GM12878 (cell line): ENCODE results near the gene SNX11. TPM values are rescaled to one million over a fixed set of nuclear protein-coding genes. Genes with fewer than 3 reads are reported as not detected.

Source experiments
- ASH2L ChIP-seq: fragments of 300-600, 200-600 bp; sonication (generic); IDR thresholded peaks from 2 replicates; pipeline ENCODE4 v1.6.1; 2017; ENCODE audit warnings: low read depth, mild to moderate bottlenecking, borderline replicate concordance
- CEBPB ChIP-seq, 2 experiments: fragments of 150-350 bp in 1 of 2; IDR thresholded peaks; 2 replicates each; pipeline ENCODE4 v1.6.1; 2012 to 2014; ENCODE audit warnings: low read depth in 2 of 2, low read length in 2 of 2, borderline replicate concordance in 1 of 2, inconsistent platforms in 1 of 2
- ETV6 ChIP-seq, 2 experiments: fragments of 450-650 bp in 1 of 2; IDR thresholded peaks in 1 of 2; conservative IDR thresholded peaks in 1 of 2; 2 replicates each; pipeline ENCODE4 v1.6.1; 2014; ENCODE audit warnings: antibody characterized with exemption in 1 of 2, borderline replicate concordance in 1 of 2, low read depth in 1 of 2, mild to moderate bottlenecking in 1 of 2, moderate library complexity in 1 of 2
- GATAD2B ChIP-seq: fragments of 450-650 bp; conservative IDR thresholded peaks from 2 replicates; pipeline ENCODE4 v1.6.1; 2017; ENCODE audit warnings: low read depth, mild to moderate bottlenecking, moderate library complexity
- HDGF ChIP-seq: fragments of 450-650 bp; IDR thresholded peaks from 2 replicates; pipeline ENCODE4 v1.6.1; 2016; ENCODE audit warnings: antibody characterized with exemption
- IKZF2 ChIP-seq, 2 experiments: fragments of 450-650 bp; IDR thresholded peaks; 2 replicates each; pipeline ENCODE4 v1.6.1; 2017; ENCODE audit warnings: mild to moderate bottlenecking in 2 of 2, moderate library complexity in 2 of 2
- JUND ChIP-seq: IDR thresholded peaks from 2 replicates; pipeline ENCODE4 v1.6.1; 2012; ENCODE audit warnings: low read depth, mild to moderate bottlenecking, low read length, improper control_type of control experiment, moderate library complexity
- KDM1A ChIP-seq: fragments of 200-600 bp; sonication (generic); IDR thresholded peaks from 2 replicates; pipeline ENCODE4 v1.6.1; 2016; ENCODE audit warnings: borderline replicate concordance
- KLF5 ChIP-seq: fragments of 450-650 bp; IDR thresholded peaks from 2 replicates; pipeline ENCODE4 v1.6.1; 2014; ENCODE audit warnings: mild to moderate bottlenecking; ENCODE audit not compliant: partially characterized antibody
- MTA3 ChIP-seq: IDR thresholded peaks from 2 replicates; pipeline ENCODE4 v1.6.1; 2012; ENCODE audit warnings: low read length, inconsistent platforms, borderline replicate concordance
- NBN ChIP-seq: fragments of 450-650 bp; IDR thresholded peaks from 2 replicates; pipeline ENCODE4 v1.6.1; 2016
- PAX5 ChIP-seq: IDR thresholded peaks from 2 replicates; pipeline ENCODE4 v1.6.1; 2011; ENCODE audit warnings: low read depth, low read length, borderline replicate concordance
- POLR2AphosphoS5 ChIP-seq: IDR thresholded peaks from 2 replicates; pipeline ENCODE4 v1.6.1; 2011; ENCODE audit warnings: mild to moderate bottlenecking, low read length, inconsistent platforms
- SMAD5 ChIP-seq: IDR thresholded peaks from 2 replicates; pipeline ENCODE4 v1.6.1; 2016; ENCODE audit warnings: antibody characterized with exemption, low read depth
- SREBF1 ChIP-seq: IDR thresholded peaks from 2 replicates; pipeline ENCODE4 v1.6.1; 2012; ENCODE audit warnings: mild to moderate bottlenecking, low read length
- STAT1 ChIP-seq: fragments of 450-650 bp; conservative IDR thresholded peaks from 2 replicates; pipeline ENCODE4 v1.6.1; 2014; ENCODE audit warnings: antibody characterized with exemption, mild to moderate bottlenecking
- TAF1 ChIP-seq: IDR thresholded peaks from 2 replicates; pipeline ENCODE4 v1.6.1; 2011; ENCODE audit warnings: mild to moderate bottlenecking, low read depth, low read length, borderline replicate concordance
- TCF3 ChIP-seq: IDR thresholded peaks from 2 replicates; pipeline ENCODE4 v1.6.1; 2012; ENCODE audit warnings: low read depth, mild to moderate bottlenecking, low read length, borderline replicate concordance; ENCODE audit not compliant: insufficient read depth
- TCF7 ChIP-seq: IDR thresholded peaks from 2 replicates; pipeline ENCODE4 v1.6.1; 2014; ENCODE audit warnings: antibody characterized with exemption, borderline replicate concordance
- ZNF217 ChIP-seq: fragments of 450-650 bp; IDR thresholded peaks from 2 replicates; pipeline ENCODE4 v1.6.1; 2017; ENCODE audit warnings: antibody characterized with exemption, mild to moderate bottlenecking
- ZNF384 ChIP-seq: IDR thresholded peaks from 2 replicates; pipeline ENCODE4 v1.6.1; 2012; ENCODE audit warnings: low read depth, mild to moderate bottlenecking, low read length, improper control_type of control experiment, borderline replicate concordance
- polyA plus RNA-seq, 11 experiments: library from polyadenylated mRNA; depleted of rRNA in 4 of 11; unstranded in 6 of 11; stranded (reverse) in 5 of 11; fragments of >200 nt; fragmentation: Nextera tagmentation in 4 of 11; fragmentation: Illumina TruSeq in 1 of 11; extraction: Ambion mirVana in 4 of 11; extraction: Trizol in 1 of 11; gene quantifications; 1 replicate in 1 of 11; 2 replicates in 10 of 11; pipeline versions ENCODE4 v1.2.1 to v1.2.3, GENCODE V29; 2011 to 2016; ENCODE audit warnings: inconsistent platforms in 2 of 11, missing spikeins in 2 of 11, low read depth in 1 of 11
- total RNA-seq, 4 experiments: library from RNA; depleted of rRNA in 3 of 4; stranded (reverse); fragments of >200 nt in 3 of 4; fragmentation: Illumina TruSeq in 1 of 4; extraction: Trizol in 1 of 4; gene quantifications; 2 replicates each; pipeline versions ENCODE4 v1.2.1 to v1.2.3, GENCODE V29; 2013 to 2021
- TF ChIP-seq, protein P1 (sequence below): fragments of 450-650 bp; IDR thresholded peaks from 2 replicates; pipeline ENCODE4 v1.6.1; 2017; ENCODE audit warnings: low read depth, mild to moderate bottlenecking, moderate library complexity
- TF ChIP-seq, protein P2 (sequence below): fragments of 450-650 bp; IDR thresholded peaks from 2 replicates; pipeline ENCODE4 v1.6.1; 2017; ENCODE audit warnings: mild to moderate bottlenecking, moderate library complexity
- TF ChIP-seq, protein P3 (sequence below): fragments of 450-650 bp; IDR thresholded peaks from 2 replicates; pipeline ENCODE4 v1.6.1; 2014; ENCODE audit warnings: mild to moderate bottlenecking

The SNX11 gene
- total and polyA plus RNA-seq, 10 of the 15 experiments (the other 5 are each of a cell fraction or from before 2014, with no cell fraction given), result 34.2 to 127 (median 61.8) TPM

DNA sequence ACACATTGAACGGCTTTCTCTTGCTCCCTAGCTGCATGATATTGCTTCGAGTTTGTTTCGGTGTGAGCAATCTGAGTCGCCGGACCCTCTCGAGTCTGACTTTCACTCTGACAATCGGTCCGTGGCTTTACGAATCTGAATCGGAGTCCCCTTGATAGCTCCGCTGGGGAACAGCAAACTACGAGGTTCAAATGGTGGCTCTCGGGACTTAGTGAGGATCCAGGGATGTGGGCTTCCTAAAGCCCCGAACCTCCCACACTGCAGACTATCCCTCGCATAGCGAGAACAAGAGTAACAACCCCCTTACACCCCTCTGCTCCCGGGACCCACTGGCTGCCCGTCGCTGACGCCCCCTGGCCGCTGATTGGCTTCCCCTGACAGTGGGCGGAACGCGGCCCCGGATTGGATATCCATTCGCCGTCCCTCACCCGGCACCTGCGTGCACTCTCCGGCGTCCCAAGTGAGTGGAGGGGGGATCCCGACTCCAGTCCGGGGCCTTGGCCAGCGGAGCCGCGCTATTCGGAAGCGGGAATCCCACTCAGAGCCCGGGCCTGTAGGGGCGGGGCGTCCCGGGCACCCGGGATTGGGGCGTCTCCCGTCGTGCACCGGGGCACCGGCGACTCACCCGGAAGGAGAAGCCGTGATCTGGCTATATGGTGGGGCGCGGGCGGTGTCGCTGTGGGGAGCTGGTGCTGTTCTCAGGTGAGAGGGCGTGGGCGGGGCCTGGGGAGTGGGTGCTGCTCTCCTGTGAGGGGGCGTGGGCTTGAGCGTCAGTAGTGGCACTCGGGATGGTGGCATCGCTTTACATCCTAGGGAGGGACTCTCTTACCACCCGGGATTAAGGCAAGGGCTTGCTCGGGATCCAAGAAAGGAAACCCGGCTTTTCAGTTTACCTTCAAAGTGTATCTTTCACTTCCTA, at the start of gene SNX11 (continued):
- TF ChIP-seq KDM1A (no peak), ETV6 (conservative IDR thresholded peaks at IDR 0.05 in 1 of 2, IDR thresholded peaks at IDR 0.05 in 1 of 2; ENCODE audit: borderline replicate concordance in 1 of 2, low read depth in 1 of 2) (no peak), TAF1 (peak; percentile 69; the same call in 1 of the 2 replicates), CEBPB (IDR thresholded peaks at IDR 0.05; ENCODE audit: borderline replicate concordance in 1 of 2, low read depth in 2 of 2, low read length in 2 of 2) (no peak), SREBF1 (no peak), MTA3 (no peak), POLR2AphosphoS5 (peak; percentile 82), JUND (no peak), HDGF (peak; percentile 55; the same call in 1 of the 2 replicates), STAT1 (no peak), ZNF217 (0 out of 2 replicates have a peak, but pooled peaks have one; percentile 17), NBN (peak; percentile 75), TCF7 (no peak), PAX5 (no peak), SMAD5 (peak; percentile 69), ASH2L (peak; percentile 41; the same call in 1 of the 2 replicates), KLF5 (no peak), ZNF384 (no peak), IKZF2 (IDR thresholded peaks at IDR 0.05) (peak; percentile 45 to 53; a peak in 3 of 4 replicates), TCF3 (peak; percentile 67; the same call in 1 of the 2 replicates), GATAD2B (peak; percentile 42; the same call in 1 of the 2 replicates)
- TF ChIP-seq, protein P1, sequence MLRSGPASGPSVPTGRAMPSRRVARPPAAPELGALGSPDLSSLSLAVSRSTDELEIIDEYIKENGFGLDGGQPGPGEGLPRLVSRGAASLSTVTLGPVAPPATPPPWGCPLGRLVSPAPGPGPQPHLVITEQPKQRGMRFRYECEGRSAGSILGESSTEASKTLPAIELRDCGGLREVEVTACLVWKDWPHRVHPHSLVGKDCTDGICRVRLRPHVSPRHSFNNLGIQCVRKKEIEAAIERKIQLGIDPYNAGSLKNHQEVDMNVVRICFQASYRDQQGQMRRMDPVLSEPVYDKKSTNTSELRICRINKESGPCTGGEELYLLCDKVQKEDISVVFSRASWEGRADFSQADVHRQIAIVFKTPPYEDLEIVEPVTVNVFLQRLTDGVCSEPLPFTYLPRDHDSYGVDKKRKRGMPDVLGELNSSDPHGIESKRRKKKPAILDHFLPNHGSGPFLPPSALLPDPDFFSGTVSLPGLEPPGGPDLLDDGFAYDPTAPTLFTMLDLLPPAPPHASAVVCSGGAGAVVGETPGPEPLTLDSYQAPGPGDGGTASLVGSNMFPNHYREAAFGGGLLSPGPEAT, result peak; percentile 73
- TF ChIP-seq, protein P2, sequence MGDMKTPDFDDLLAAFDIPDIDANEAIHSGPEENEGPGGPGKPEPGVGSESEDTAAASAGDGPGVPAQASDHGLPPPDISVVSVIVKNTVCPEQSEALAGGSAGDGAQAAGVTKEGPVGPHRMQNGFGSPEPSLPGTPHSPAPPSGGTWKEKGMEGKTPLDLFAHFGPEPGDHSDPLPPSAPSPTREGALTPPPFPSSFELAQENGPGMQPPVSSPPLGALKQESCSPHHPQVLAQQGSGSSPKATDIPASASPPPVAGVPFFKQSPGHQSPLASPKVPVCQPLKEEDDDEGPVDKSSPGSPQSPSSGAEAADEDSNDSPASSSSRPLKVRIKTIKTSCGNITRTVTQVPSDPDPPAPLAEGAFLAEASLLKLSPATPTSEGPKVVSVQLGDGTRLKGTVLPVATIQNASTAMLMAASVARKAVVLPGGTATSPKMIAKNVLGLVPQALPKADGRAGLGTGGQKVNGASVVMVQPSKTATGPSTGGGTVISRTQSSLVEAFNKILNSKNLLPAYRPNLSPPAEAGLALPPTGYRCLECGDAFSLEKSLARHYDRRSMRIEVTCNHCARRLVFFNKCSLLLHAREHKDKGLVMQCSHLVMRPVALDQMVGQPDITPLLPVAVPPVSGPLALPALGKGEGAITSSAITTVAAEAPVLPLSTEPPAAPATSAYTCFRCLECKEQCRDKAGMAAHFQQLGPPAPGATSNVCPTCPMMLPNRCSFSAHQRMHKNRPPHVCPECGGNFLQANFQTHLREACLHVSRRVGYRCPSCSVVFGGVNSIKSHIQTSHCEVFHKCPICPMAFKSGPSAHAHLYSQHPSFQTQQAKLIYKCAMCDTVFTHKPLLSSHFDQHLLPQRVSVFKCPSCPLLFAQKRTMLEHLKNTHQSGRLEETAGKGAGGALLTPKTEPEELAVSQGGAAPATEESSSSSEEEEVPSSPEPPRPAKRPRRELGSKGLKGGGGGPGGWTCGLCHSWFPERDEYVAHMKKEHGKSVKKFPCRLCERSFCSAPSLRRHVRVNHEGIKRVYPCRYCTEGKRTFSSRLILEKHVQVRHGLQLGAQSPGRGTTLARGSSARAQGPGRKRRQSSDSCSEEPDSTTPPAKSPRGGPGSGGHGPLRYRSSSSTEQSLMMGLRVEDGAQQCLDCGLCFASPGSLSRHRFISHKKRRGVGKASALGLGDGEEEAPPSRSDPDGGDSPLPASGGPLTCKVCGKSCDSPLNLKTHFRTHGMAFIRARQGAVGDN, result peak; percentile 86
- TF ChIP-seq, protein P3, sequence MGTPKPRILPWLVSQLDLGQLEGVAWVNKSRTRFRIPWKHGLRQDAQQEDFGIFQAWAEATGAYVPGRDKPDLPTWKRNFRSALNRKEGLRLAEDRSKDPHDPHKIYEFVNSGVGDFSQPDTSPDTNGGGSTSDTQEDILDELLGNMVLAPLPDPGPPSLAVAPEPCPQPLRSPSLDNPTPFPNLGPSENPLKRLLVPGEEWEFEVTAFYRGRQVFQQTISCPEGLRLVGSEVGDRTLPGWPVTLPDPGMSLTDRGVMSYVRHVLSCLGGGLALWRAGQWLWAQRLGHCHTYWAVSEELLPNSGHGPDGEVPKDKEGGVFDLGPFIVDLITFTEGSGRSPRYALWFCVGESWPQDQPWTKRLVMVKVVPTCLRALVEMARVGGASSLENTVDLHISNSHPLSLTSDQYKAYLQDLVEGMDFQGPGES, result peak; percentile 55; the same call in 1 of the 2 replicates
